ENCODE measurements around the gene TIMM23B. TPM values are rescaled to one million over a fixed set of nuclear protein-coding genes. Genes with fewer than 3 reads are reported as not detected.
"Not testable (repeated sequence)": the region's sequence is repeated elsewhere in the genome, so short reads cannot be mapped to it uniquely, and the experiment has no call there.

The TIMM23B gene
- total and polyA plus RNA-seq, 2 of the 8 experiments (the other 6 are each of a cell fraction or from before 2014, with no cell fraction given): 12.3 to 14.4 TPM

DNA sequence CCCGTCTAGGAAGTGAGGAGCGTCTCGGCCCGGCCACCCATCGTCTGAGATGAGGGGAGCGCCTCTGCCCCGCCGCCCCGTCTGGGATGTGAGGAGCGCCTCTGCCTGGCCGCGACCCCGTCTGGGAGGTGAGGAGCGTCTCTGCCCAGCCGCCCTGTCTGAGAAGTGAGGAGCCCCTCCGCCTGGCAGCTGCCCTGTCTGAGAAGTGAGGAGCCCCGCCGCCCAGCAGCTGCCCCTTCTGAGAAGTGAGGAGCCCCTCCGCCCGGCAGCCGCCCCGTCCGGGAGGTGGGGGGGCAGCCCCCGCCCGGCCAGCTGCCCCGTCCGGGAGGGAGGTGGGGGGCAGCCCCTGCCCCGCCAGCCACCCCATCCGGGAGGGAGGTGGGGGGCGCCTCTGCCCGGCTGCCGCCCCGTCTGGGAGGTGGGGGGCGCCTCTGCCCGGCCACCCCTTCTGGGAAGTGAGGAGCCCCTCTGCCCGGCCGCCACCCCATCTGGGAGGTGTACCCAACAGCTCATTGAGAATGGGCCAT lies 28.5 kb downstream of the TIMM23B start:
- H3K23ac ChIP-seq (ENCODE audit: insufficient read length); H4K5ac ChIP-seq (ENCODE audit: insufficient read length, low read depth, low read length); H3K4me2 ChIP-seq (ENCODE audit: insufficient read depth in 1 of 2, low read depth in 2 of 2, low read length in 2 of 2); H3K18ac ChIP-seq (ENCODE audit: extremely low read depth, low read length); H4K91ac ChIP-seq (replicated peaks; ENCODE audit: insufficient read length, low read length); CTCF ChIA-PET (ENCODE audit: partially characterized antibody); H3K9ac ChIP-seq (replicated peaks in 1 of 4; ENCODE audit: extremely low read depth in 1 of 4, low read depth in 3 of 4, low read length in 3 of 4); H3K27ac ChIP-seq (ENCODE audit: low read depth, low read length); H3K4ac ChIP-seq (replicated peaks; ENCODE audit: insufficient read length, low read depth, low read length); H3K23me2 ChIP-seq (ENCODE audit: low read depth, low read length); H3K9me3 ChIP-seq (ENCODE audit: insufficient read depth in 2 of 2, low read depth in 1 of 2, low read length in 1 of 2); H3K79me1 ChIP-seq (ENCODE audit: low read depth, low read length); H3K14ac ChIP-seq (ENCODE audit: insufficient read length); FAIRE-seq; H3K4me3 ChIP-seq (ENCODE audit: extremely low read depth in 1 of 4, insufficient read depth in 2 of 4, low read depth in 3 of 4, low read length in 4 of 4); H2AFZ ChIP-seq (ENCODE audit: low read length); H3K27me3 ChIP-seq (replicated peaks in 1 of 4; ENCODE audit: control insufficient read depth in 3 of 4, extremely low read depth in 1 of 4, insufficient read depth in 3 of 4, low read length in 3 of 4); H4K20me1 ChIP-seq (replicated peaks in 1 of 2; ENCODE audit: control insufficient read depth in 1 of 2, insufficient read depth in 2 of 2, low read length in 2 of 2); H3K56ac ChIP-seq (replicated peaks; ENCODE audit: insufficient read length, low read depth, low read length); H2BK20ac ChIP-seq (ENCODE audit: low read length); H2BK120ac ChIP-seq (replicated peaks; ENCODE audit: low read depth, low read length); H3K4me1 ChIP-seq (replicated peaks in 1 of 4; ENCODE audit: control insufficient read depth in 3 of 4, insufficient read depth in 4 of 4, low read length in 3 of 4); H3K36me3 ChIP-seq (ENCODE audit: control insufficient read depth in 2 of 4, insufficient read depth in 4 of 4, low read length in 3 of 4); H2BK15ac ChIP-seq (ENCODE audit: low read length); H3K79me2 ChIP-seq (ENCODE audit: control insufficient read depth in 1 of 2, insufficient read depth in 2 of 2, low read length in 2 of 2); H4K8ac ChIP-seq (ENCODE audit: extremely low read depth, insufficient read depth, low read length); DNase-seq (ENCODE audit: low read depth in 1 of 2, low spot score in 2 of 2); H2BK12ac ChIP-seq (ENCODE audit: low read depth, low read length); POLR2A ChIA-PET (ENCODE audit: partially characterized antibody); H2AK5ac ChIP-seq (ENCODE audit: low read depth, low read length); H2BK5ac ChIP-seq (ENCODE audit: low read depth, low read length): not testable (repeated sequence)
- 100% methylated on average over 11 of the region's 37 CpGs; no CpG with 5 or more reads in 1 of the 2 experiments for WGBS, 2 experiments (ENCODE audit: extremely low coverage in 1 of 2, insufficient coverage in 1 of 2, insufficient read length in 1 of 2, insufficient replicate concordance in 2 of 2, low coverage in 1 of 2, low lambda C conversion rate in 2 of 2, missing lambda C conversion rate in 1 of 2)

DNA sequence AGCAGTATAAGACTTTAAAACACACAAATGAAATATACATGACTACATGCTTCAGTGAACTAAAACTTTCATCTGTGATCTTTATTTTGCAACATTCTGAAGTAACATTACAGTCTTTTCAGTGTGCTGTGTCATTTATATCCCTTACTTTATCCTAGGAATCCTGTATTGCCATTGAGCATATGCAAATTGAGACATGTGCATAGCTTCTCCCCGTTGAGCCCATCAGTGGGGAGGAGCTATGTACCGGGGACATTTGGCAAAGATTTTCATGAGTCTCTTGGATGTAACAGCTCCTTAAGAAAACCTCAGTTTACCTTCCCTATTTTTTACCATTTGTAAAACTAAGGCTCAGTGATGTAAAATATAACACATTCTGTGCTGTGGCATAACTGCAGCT lies 29.6 kb downstream of the TIMM23B start:
- H2BK12ac ChIP-seq (ENCODE audit: low read depth, low read length); CTCF ChIA-PET (ENCODE audit: partially characterized antibody); H2BK20ac ChIP-seq (ENCODE audit: low read length); H3K18ac ChIP-seq (ENCODE audit: extremely low read depth, low read length); FAIRE-seq; H3K4me2 ChIP-seq (ENCODE audit: insufficient read depth in 1 of 2, low read depth in 2 of 2, low read length in 2 of 2); H2AK5ac ChIP-seq (ENCODE audit: low read depth, low read length); H3K4me1 ChIP-seq (replicated peaks in 1 of 4; ENCODE audit: control insufficient read depth in 3 of 4, insufficient read depth in 4 of 4, low read length in 3 of 4); H4K91ac ChIP-seq (replicated peaks; ENCODE audit: insufficient read length, low read length); H3K56ac ChIP-seq (replicated peaks; ENCODE audit: insufficient read length, low read depth, low read length); H3K27ac ChIP-seq (ENCODE audit: low read depth, low read length); H2BK5ac ChIP-seq (ENCODE audit: low read depth, low read length); POLR2A ChIA-PET (ENCODE audit: partially characterized antibody); H3K4ac ChIP-seq (replicated peaks; ENCODE audit: insufficient read length, low read depth, low read length); H4K5ac ChIP-seq (ENCODE audit: insufficient read length, low read depth, low read length); DNase-seq (ENCODE audit: low read depth in 1 of 2, low spot score in 2 of 2); H3K27me3 ChIP-seq (replicated peaks in 1 of 4; ENCODE audit: control insufficient read depth in 3 of 4, extremely low read depth in 1 of 4, insufficient read depth in 3 of 4, low read length in 3 of 4); H3K9ac ChIP-seq (replicated peaks in 1 of 4; ENCODE audit: extremely low read depth in 1 of 4, low read depth in 3 of 4, low read length in 3 of 4); H3K79me1 ChIP-seq (ENCODE audit: low read depth, low read length); H3K14ac ChIP-seq (ENCODE audit: insufficient read length); H2BK15ac ChIP-seq (ENCODE audit: low read length); H2BK120ac ChIP-seq (replicated peaks; ENCODE audit: low read depth, low read length); H3K9me3 ChIP-seq (ENCODE audit: insufficient read depth in 2 of 2, low read depth in 1 of 2, low read length in 1 of 2); H3K23me2 ChIP-seq (ENCODE audit: low read depth, low read length); H3K4me3 ChIP-seq (ENCODE audit: extremely low read depth in 1 of 4, insufficient read depth in 2 of 4, low read depth in 3 of 4, low read length in 4 of 4); H3K79me2 ChIP-seq (ENCODE audit: control insufficient read depth in 1 of 2, insufficient read depth in 2 of 2, low read length in 2 of 2); H3K36me3 ChIP-seq (ENCODE audit: control insufficient read depth in 2 of 4, insufficient read depth in 4 of 4, low read length in 3 of 4); H4K20me1 ChIP-seq (replicated peaks in 1 of 2; ENCODE audit: control insufficient read depth in 1 of 2, insufficient read depth in 2 of 2, low read length in 2 of 2); H2AFZ ChIP-seq (ENCODE audit: low read length); H4K8ac ChIP-seq (ENCODE audit: extremely low read depth, insufficient read depth, low read length); H3K23ac ChIP-seq (ENCODE audit: insufficient read length): not testable (repeated sequence)
- 95% methylated on average over 2 of the region's 2 CpGs; no CpG with 5 or more reads in 1 of the 2 experiments for WGBS, 2 experiments (ENCODE audit: extremely low coverage in 1 of 2, insufficient coverage in 1 of 2, insufficient read length in 1 of 2, insufficient replicate concordance in 2 of 2, low coverage in 1 of 2, low lambda C conversion rate in 2 of 2, missing lambda C conversion rate in 1 of 2)

Data from H1 (cell line).